HL-60 (cell line): Measurements from ENCODE around the gene LRPAP1.
"Not testable (repeated sequence)": the region's sequence is repeated elsewhere in the genome, so short reads cannot be mapped to it uniquely, and the experiment has no call there.

Experiments
- CTCF ChIP-seq: IDR thresholded peaks from one replicate; pipeline ENCODE4 v1.5.1; 2011; ENCODE audit warnings: low read length, control low read depth, inconsistent platforms; ENCODE audit not compliant: insufficient read depth
- GABPA ChIP-seq: IDR thresholded peaks from 2 replicates; pipeline ENCODE4 v1.6.1; 2012; ENCODE audit warnings: low read depth
- POLR2AphosphoS5 ChIP-seq: IDR thresholded peaks from 2 replicates; pipeline ENCODE4 v1.6.1; 2012; ENCODE audit warnings: low read depth

- TF ChIP-seq CTCF, GABPA: not testable (repeated sequence)
- peak; percentile 96 for TF ChIP-seq POLR2AphosphoS5
Observed at GRCh38 chr4:3557088-3557492, 24.9 kb upstream of the LRPAP1 start.
